OCI-LY3 (cell line): ENCODE measurements around the gene MLEC.
"Not testable (repeated sequence)": the region's sequence is repeated elsewhere in the genome, so short reads cannot be mapped to it uniquely, and the experiment has no call there.

Source experiments
- H2AFZ ChIP-seq: fragments of 200-600, 300-600 bp; shearing (Covaris generic); 2 replicates; pipeline ENCODE4 v1.6.0; 2014; ENCODE audit warnings: antibody characterized with exemption, low read depth, low read length
- H3K27ac ChIP-seq: fragments of 200-600, 300-600 bp; sonication (generic); 2 replicates; pipeline ENCODE4 v1.5.1; 2014; ENCODE audit warnings: mild to moderate bottlenecking, low read length, moderate library complexity, mixed read lengths
- H3K27me3 ChIP-seq: fragments of 200-600, 300-600 bp; sonication (generic); 2 replicates; pipeline ENCODE4 v1.6.1; 2014; ENCODE audit warnings: low read depth, low read length, mixed read lengths
- H3K36me3 ChIP-seq: fragments of 200-600, 300-600 bp; sonication (generic); replicated peaks from 2 replicates; pipeline ENCODE3; 2014; ENCODE audit warnings: low read depth, low read length, mixed read lengths
- H3K4me1 ChIP-seq: fragments of 300-600, 200-600 bp; sonication (generic); 2 replicates; pipeline ENCODE4 v1.6.1; 2014; ENCODE audit warnings: low read length, mixed read lengths
- H3K4me2 ChIP-seq: fragments of 200-600, 300-600 bp; sonication (generic); 2 replicates; pipeline ENCODE4 v1.6.1; 2014; ENCODE audit warnings: low read length, mixed read lengths
- H3K4me3 ChIP-seq: fragments of 300-600, 200-600 bp; sonication (generic); 2 replicates; pipeline ENCODE4 v1.5.1; 2014; ENCODE audit warnings: antibody characterized with exemption, mild to moderate bottlenecking, low read length, moderate library complexity
- H3K79me2 ChIP-seq: fragments of 300-600, 200-600 bp; shearing (Covaris generic); 2 replicates; pipeline ENCODE4 v1.6.1; 2014; ENCODE audit warnings: mild to moderate bottlenecking, low read length, mixed read lengths
- H3K9ac ChIP-seq: fragments of 300-600, 200-600 bp; shearing (Covaris generic); 2 replicates; pipeline ENCODE4 v1.6.0; 2014; ENCODE audit warnings: mild to moderate bottlenecking, low read length, moderate library complexity
- H3K9me3 ChIP-seq: fragments of 200-600, 300-600 bp; shearing (Covaris generic); 2 replicates; pipeline ENCODE4 v1.6.1; 2014; ENCODE audit warnings: low read length, mixed read lengths; ENCODE audit not compliant: insufficient read depth
- H4K20me1 ChIP-seq: fragments of 200-600, 300-600 bp; sonication (generic); 2 replicates; pipeline ENCODE4 v1.6.1; 2016; ENCODE audit warnings: low read length, mixed read lengths; ENCODE audit not compliant: insufficient read depth
- EZH2phosphoT487 ChIP-seq: fragments of 200-600 bp; shearing (Covaris generic); IDR thresholded peaks from 2 replicates; pipeline ENCODE4 v1.6.1; 2018; ENCODE audit warnings: antibody characterized with exemption, mixed run types, low read depth
- TF ChIP-seq, protein P1 (sequence below): fragments of 200-600, 300-600 bp; sonication (generic); IDR thresholded peaks from 2 replicates; pipeline ENCODE4 v1.5.1; 2014; ENCODE audit warnings: antibody characterized with exemption, low read length, low read depth

The MLEC gene

DNA sequence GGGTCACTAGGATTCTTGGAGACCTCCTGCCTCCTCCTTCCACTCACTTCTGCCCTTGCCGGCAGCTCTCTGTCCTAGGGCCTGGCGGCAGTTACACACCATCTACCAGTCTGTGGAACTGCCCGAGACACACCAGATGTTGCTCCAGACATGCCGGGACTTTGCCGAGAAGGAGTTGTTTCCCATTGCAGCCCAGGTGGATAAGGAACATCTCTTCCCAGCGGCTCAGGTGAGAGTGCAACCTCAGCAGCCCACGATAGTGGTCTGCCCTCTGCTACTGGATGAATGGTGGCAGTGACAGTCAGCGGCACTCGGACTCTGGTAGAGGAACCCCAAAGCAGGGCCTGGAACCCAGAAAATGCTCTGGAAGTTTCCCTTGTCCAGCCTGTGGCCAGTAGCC is 40.0 kb downstream of the MLEC start:
- no peak overlapping the region for H3K27ac ChIP-seq
- H2AFZ ChIP-seq, result no peak overlapping the region
- no peaks in the 10 kb centered on the region for H3K9me3 ChIP-seq
- TF ChIP-seq, protein P1, sequence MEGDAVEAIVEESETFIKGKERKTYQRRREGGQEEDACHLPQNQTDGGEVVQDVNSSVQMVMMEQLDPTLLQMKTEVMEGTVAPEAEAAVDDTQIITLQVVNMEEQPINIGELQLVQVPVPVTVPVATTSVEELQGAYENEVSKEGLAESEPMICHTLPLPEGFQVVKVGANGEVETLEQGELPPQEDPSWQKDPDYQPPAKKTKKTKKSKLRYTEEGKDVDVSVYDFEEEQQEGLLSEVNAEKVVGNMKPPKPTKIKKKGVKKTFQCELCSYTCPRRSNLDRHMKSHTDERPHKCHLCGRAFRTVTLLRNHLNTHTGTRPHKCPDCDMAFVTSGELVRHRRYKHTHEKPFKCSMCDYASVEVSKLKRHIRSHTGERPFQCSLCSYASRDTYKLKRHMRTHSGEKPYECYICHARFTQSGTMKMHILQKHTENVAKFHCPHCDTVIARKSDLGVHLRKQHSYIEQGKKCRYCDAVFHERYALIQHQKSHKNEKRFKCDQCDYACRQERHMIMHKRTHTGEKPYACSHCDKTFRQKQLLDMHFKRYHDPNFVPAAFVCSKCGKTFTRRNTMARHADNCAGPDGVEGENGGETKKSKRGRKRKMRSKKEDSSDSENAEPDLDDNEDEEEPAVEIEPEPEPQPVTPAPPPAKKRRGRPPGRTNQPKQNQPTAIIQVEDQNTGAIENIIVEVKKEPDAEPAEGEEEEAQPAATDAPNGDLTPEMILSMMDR, result no peak
- TF ChIP-seq EZH2phosphoT487, result no peak
- H3K79me2 ChIP-seq, result no peaks in the 10 kb centered on the region
- no peaks in the 10 kb centered on the region for H3K27me3 ChIP-seq
- H3K4me3 ChIP-seq, result no peak overlapping the region
- H4K20me1 ChIP-seq, result 0 out of 2 replicates have a peak, but pooled peaks cover 3% of the 10 kb centered on the region
- H3K36me3 ChIP-seq, result peaks cover 27% of the 10 kb centered on the region
- peaks cover under 1% of the 10 kb centered on the region; the same call in 1 of the 2 replicates for H3K4me1 ChIP-seq
- no peak overlapping the region for H3K4me2 ChIP-seq
- H3K9ac ChIP-seq, result no peak overlapping the region

DNA sequence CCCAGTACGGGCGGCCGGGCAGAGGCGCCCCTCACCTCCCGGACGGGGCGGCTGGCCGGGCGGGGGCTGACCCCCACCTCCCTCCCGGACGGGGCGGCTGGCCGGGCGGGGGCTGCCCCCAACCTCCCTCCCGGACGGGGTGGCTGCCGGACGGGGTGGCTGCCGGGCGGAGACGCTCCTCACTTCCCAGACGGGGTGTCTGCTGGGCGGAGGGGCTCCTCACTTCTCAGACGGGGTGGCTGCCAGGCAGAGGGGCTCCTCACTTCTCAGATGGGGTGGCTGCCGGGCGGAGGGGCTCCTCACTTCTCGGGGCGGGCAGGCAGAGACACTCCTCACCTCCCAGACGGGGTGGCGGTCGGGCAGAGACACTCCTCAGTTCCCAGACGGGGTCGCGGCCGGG is 45.2 kb downstream of the MLEC start:
- not testable (repeated sequence) for H3K4me2 ChIP-seq

DNA sequence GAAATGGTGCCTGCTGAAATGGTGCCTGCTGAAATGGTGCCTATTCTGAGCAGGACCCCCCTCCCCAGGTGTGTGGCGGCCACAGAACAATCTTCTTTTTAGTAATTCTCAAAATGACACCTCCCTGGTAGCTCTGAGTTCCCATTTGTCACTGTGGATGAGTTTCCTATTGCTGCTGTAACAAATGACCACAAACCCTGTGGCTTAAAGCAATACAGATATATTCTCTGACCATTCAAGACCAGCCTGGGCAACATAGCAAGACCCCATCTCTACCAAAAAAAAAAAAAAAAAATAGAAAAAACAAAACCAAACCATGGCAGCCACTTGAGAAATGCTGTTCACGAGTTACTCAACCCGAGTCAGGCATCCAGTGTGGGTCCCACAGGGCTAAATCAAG is 46.6 kb downstream of the MLEC start:
- no peak overlapping the region for H3K4me2 ChIP-seq
- no peaks in the 10 kb centered on the region for H3K9me3 ChIP-seq
- TF ChIP-seq, protein P1, result no peak
- TF ChIP-seq EZH2phosphoT487, result no peak
- no peaks in the 10 kb centered on the region for H3K79me2 ChIP-seq
- H3K4me3 ChIP-seq, result no peak overlapping the region
- no peaks in the 10 kb centered on the region for H3K27me3 ChIP-seq
- no peak overlapping the region for H3K9ac ChIP-seq
- no peak overlapping the region for H2AFZ ChIP-seq
- H3K4me1 ChIP-seq, result no peaks in the 10 kb centered on the region
- peaks cover 4% of the 10 kb centered on the region for H3K36me3 ChIP-seq
- no peak overlapping the region for H3K27ac ChIP-seq
- no peaks in the 10 kb centered on the region for H4K20me1 ChIP-seq

More for the DNA sequence above, 45.2 kb downstream of the MLEC start:
- not testable (repeated sequence) for H4K20me1 ChIP-seq, H3K27ac ChIP-seq, H3K4me1 ChIP-seq, H3K36me3 ChIP-seq, H3K9ac ChIP-seq, H3K27me3 ChIP-seq, H3K4me3 ChIP-seq, H3K79me2 ChIP-seq, H3K9me3 ChIP-seq, H2AFZ ChIP-seq

DNA sequence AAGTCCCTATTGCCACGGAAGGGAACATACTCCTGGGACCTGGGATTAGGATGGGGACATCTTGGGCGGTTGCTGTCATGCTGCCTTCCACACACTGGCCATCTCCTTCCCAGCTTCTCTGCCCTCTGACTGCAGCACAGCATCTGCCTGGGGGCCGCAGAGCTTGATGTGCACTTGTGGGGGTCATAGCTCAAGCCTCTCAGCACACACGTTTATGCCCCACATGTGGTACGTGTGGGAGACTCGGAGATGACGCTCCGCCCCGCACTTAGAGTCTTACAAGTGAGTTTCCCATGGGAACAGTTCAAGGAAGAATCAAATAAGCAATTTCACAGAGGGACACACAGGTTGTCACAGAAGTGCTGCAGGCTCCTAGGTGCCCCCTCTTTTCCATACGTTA is 47.3 kb downstream of the MLEC start:
- TF ChIP-seq, protein P1, result no peak
- no peak for TF ChIP-seq EZH2phosphoT487
- no peak overlapping the region for H3K27ac ChIP-seq
- no peak overlapping the region for H3K4me2 ChIP-seq
- H3K27me3 ChIP-seq, result no peaks in the 10 kb centered on the region
- no peak overlapping the region for H3K4me3 ChIP-seq
- no peaks in the 10 kb centered on the region for H4K20me1 ChIP-seq
- no peak overlapping the region for H2AFZ ChIP-seq
- no peak overlapping the region for H3K9ac ChIP-seq
- H3K4me1 ChIP-seq, result no peaks in the 10 kb centered on the region
- no peaks in the 10 kb centered on the region for H3K9me3 ChIP-seq
- peaks cover 4% of the 10 kb centered on the region for H3K36me3 ChIP-seq
- no peaks in the 10 kb centered on the region for H3K79me2 ChIP-seq

DNA sequence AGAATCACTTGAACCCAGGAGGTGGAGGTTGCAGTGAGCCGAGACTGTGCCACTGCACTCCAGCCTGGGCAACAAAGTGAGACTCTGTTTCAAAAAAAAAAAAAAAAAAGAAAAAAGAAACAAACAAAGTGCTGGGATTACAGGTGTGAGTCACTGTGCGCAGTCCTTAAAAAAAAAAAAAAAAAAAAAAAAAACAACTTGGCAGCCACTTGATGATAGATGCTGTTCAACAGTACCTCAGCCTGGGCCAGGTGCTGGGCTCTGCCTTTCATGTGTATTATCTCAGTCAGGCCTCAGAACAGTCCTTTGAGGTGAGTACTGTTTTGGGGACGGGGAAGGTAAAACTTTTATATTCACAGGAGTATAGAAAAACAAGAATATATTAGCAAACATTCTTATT is 48.2 kb downstream of the MLEC start:
- H4K20me1 ChIP-seq, result no peaks in the 10 kb centered on the region
- no peak overlapping the region for H3K27ac ChIP-seq
- no peak overlapping the region for H2AFZ ChIP-seq
- no peaks in the 10 kb centered on the region for H3K27me3 ChIP-seq
- H3K9me3 ChIP-seq, result no peaks in the 10 kb centered on the region
- no peaks in the 10 kb centered on the region for H3K79me2 ChIP-seq
- H3K4me3 ChIP-seq, result no peak overlapping the region
- H3K4me2 ChIP-seq, result no peak overlapping the region
- no peaks in the 10 kb centered on the region for H3K4me1 ChIP-seq
- H3K9ac ChIP-seq, result no peak overlapping the region
- no peaks in the 10 kb centered on the region for H3K36me3 ChIP-seq
- TF ChIP-seq EZH2phosphoT487, result no peak
- TF ChIP-seq, protein P1, result no peak
